Pancreas (tissue), 10 donors: ENCODE results near the gene ATP5F1D. TPM values are rescaled to one million over a fixed set of nuclear protein-coding genes. Genes with fewer than 3 reads are reported as not detected.

Source experiments
- ATAC-seq, 4 donors: fragments of 200-7000 bp; cut with Tn5 transposase; one replicate each; pipeline versions ENCODE4 v1.8.0 to v1.9.1; 2020; ENCODE audit warnings: mild to moderate bottlenecking in 4 of 4, moderate library complexity in 4 of 4
- DNase-seq, 6 donors: peaks; one replicate each; pipeline ENCODE4 v3.0.0-alpha.2; 2020
- FAIRE-seq: peaks from 2 replicates; lab custom pipeline; 2012; peaks lifted over from hg19 to GRCh38; lab: Jason Lieb, UNC
- H3K27ac ChIP-seq, 4 donors: fragments of 200-600 bp; sonication (generic); 1 replicate in 3 of 4; 2 replicates in 1 of 4; pipeline versions ENCODE4 v1.5.0 to v1.8.0; 2020
- H3K27me3 ChIP-seq, 4 donors: fragments of 200-600 bp; one replicate each; pipeline ENCODE4 v1.8.0; 2021
- H3K36me3 ChIP-seq, 3 donors: fragments of 200-600 bp; sonication (generic) in 1 of 3; one replicate each; pipeline versions ENCODE4 v1.5.0 to v1.8.0; 2020 to 2021
- H3K4me1 ChIP-seq, 3 donors: fragments of 200-600 bp; one replicate each; pipeline ENCODE4 v1.8.0; 2021
- H3K4me3 ChIP-seq, 4 donors: fragments of 200-600 bp; sonication (generic) in 2 of 4; one replicate each; pipeline versions ENCODE4 v1.5.0 to v1.8.0; 2020 to 2021
- H3K9me3 ChIP-seq, 4 donors: fragments of 200-600 bp; one replicate each; pipeline ENCODE4 v1.8.0; 2021
- whole genome bisulfite sequencing, 2 donors: extraction: QIAGEN DNeasy Blood & Tissue Kit; methylation state at CpG; one replicate each; pipeline ENCODE4 v1.1.7; 2013; 5-methylcytosine and 5-hydroxymethylcytosine counted together
- intact Hi-C, 3 donors: fragments of 100-400 bp; cut with DNase I; formaldehyde crosslinking; loops; one replicate each; pipeline versions ENCODE4 v1.11.1 to v1.14.2; 2022
- polyA plus RNA-seq, 2 donors: library from polyadenylated mRNA; stranded (reverse); fragments of 200-250 nt; gene quantifications; one replicate each; pipeline ENCODE4 v1.2.3, GENCODE V29; 2013
- total RNA-seq, 6 donors: library from RNA; stranded (reverse); fragmentation: NEBNext Ultra II Directional in 4 of 6; extraction: Animal tissue kit (Norgen Biotek cat#: 25700) in 4 of 6; gene quantifications; one replicate each; pipeline versions ENCODE4 v1.2.1 to v1.2.4, GENCODE V29; 2021 to 2023
- TF ChIP-seq, protein P1 (sequence below), 4 donors: fragments of 200-600 bp; sonication (generic) in 3 of 4; IDR thresholded peaks; one replicate each; pipeline versions ENCODE4 v1.5.0 to v1.8.0; 2021; ENCODE audit warnings: antibody characterized with exemption in 4 of 4
- donor health status: healthy with polysubstance abuse.
- donor health status: DM: no; HTN: no; CAD: no; lungs with moderate emphysema.
- donor health status: DM: no; HTN: no; CAD: no.
- donor health status: control.
- donor health status: control.
- donor health status: Bipolar disorder and iron deficiency.
- donor health status: DM: yes; HTN: yes; CAD: no.
- donor health status: DM: no; HTN: no; CAD: no.
- donor health status: DM: no; HTN: no; CAD: no.
- donor health status: DM: yes; HTN: yes; CAD: no.

ATP5F1D gene
- total and polyA plus RNA-seq, 8 donors: 97.3 to 515 (median 167) TPM

DNA sequence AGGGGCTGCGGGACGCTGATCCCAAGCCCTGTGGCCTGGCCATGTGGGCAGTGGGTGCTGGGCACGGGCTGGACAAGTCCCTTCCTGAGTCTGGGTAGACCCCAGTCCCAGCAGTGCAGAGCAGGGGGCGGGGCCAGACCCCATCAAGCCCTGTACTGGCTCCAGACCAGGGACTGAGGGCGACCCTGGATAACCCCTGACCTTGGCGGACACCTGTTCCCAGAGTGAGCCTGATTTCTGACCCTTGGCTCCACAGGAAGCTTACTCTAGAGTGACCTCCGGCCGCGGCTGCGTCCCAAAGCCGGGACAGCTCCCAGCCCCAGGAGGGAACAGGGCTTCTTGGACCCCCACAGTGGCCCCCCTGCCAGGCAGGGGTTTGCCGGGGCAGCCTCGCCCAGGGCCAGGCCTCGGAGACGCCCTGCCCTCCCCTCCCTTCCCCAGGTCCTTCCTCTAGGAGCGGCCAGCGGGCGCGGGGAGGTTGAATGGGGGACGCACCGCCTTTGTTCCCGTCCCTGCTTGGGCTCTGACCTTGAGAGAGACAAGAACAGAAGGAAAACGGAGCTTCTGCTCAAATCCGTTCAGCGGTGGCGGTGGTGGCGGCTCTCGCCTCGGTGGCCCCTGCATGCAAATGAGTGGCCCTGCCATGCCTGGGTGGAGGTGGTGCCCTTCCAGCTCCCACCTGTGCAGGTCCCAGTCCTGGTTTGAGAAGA lies 41.8 kb downstream of the ATP5F1D start:
- intact Hi-C loops: no loop called here
- FAIRE-seq: no peak

GRCh38 chr19:1283917-1284292 lies 42.4 kb downstream of the ATP5F1D start:
- Histone ChIP-seq H3K4me3 (no peak overlapping the region), H3K27me3 (peaks cover 0 to 15% (median 3%) of the 10 kb centered on the region in 4 donors), H3K27ac (no peak overlapping the region), H3K36me3 (no peaks in the 10 kb centered on the region), H3K4me1 (no peaks in the 10 kb centered on the region), H3K9me3 (no peaks in the 10 kb centered on the region)
- ATAC-seq (no peak), DNase-seq (peak in 1 of 6 donors; percentile 25), FAIRE-seq (no peak)
- intact Hi-C loops: no loop called here
- WGBS, 2 donors: 73 to 82% methylated on average over 12 of the region's 12 CpGs
- TF ChIP-seq, protein P1, sequence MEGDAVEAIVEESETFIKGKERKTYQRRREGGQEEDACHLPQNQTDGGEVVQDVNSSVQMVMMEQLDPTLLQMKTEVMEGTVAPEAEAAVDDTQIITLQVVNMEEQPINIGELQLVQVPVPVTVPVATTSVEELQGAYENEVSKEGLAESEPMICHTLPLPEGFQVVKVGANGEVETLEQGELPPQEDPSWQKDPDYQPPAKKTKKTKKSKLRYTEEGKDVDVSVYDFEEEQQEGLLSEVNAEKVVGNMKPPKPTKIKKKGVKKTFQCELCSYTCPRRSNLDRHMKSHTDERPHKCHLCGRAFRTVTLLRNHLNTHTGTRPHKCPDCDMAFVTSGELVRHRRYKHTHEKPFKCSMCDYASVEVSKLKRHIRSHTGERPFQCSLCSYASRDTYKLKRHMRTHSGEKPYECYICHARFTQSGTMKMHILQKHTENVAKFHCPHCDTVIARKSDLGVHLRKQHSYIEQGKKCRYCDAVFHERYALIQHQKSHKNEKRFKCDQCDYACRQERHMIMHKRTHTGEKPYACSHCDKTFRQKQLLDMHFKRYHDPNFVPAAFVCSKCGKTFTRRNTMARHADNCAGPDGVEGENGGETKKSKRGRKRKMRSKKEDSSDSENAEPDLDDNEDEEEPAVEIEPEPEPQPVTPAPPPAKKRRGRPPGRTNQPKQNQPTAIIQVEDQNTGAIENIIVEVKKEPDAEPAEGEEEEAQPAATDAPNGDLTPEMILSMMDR (IDR thresholded peaks at IDR 0.05): no peak

More for the DNA sequence above, 41.8 kb downstream of the ATP5F1D start:
- peak in 2 of 6 donors; percentile 48 to 73 for DNase-seq
- ATAC-seq: no peak
- no peaks in the 10 kb centered on the region for H3K9me3 ChIP-seq
- H3K36me3 ChIP-seq: no peaks in the 10 kb centered on the region
- peaks cover 0 to 15% (median 3%) of the 10 kb centered on the region in 4 donors for H3K27me3 ChIP-seq
- no peak overlapping the region for H3K27ac ChIP-seq
- no peak overlapping the region for H3K4me3 ChIP-seq
- WGBS, 2 donors: 61 to 62% methylated on average over 26 to 28 of the region's 29 CpGs
- H3K4me1 ChIP-seq: no peaks in the 10 kb centered on the region
- TF ChIP-seq, protein P1 (IDR thresholded peaks at IDR 0.05): no peak

DNA sequence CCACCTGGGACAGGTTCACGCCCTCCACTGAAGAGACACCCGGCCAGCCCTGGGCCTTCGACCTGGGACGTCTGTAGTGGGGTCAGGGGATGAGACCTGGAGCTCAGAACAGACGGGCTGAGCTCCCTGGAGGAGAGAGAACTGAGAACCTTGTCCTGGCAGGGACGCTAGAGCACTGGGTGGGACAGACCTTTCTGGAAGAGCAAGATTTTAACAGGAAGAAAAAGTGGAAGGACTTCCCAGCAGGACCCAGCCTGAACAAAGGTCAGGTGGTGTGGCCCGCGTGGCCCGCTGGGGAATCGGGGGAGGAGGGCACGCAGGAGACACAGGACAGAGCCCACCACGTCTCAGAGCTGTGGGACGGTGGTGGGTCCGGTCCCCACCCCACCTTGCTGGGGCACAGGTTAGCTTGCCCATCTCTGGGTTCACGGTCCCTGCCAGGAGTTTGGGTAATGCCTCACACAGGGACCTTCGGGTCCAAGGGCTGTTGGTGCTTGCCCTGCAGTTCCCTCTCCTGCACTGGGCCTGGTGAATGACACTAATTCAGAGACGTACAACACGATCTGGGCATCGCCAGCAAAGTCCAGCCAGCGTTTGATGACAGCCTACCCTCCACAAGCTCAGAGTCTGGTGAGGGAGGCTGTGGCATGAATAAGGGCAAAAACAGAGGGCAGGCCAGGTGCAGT lies 42.9 kb downstream of the ATP5F1D start:
- 60 to 68% methylated on average over 20 of the region's 20 CpGs for WGBS, 2 donors
- TF ChIP-seq, protein P1 (IDR thresholded peaks at IDR 0.05): no peak
- DNase-seq: peak in 2 of 6 donors; percentile 16 to 60
- ATAC-seq: peak in 1 of 4 donors; percentile 6
- H3K4me1 ChIP-seq: no peaks in the 10 kb centered on the region
- no peak for FAIRE-seq
- H3K27ac ChIP-seq: no peak overlapping the region
- intact Hi-C loops: no loop called here
- H3K27me3 ChIP-seq: peaks cover 0 to 15% (median 3%) of the 10 kb centered on the region in 4 donors
- H3K36me3 ChIP-seq: no peaks in the 10 kb centered on the region
- H3K4me3 ChIP-seq: no peak overlapping the region
- H3K9me3 ChIP-seq: no peaks in the 10 kb centered on the region

- no peak for ATAC-seq
- peaks cover 0 to 15% (median 3%) of the 10 kb centered on the region in 4 donors for H3K27me3 ChIP-seq
- no peaks in the 10 kb centered on the region for H3K36me3 ChIP-seq
- DNase-seq: peak in 2 of 6 donors; percentile 50 to 76
- H3K4me1 ChIP-seq: no peaks in the 10 kb centered on the region
- no peaks in the 10 kb centered on the region for H3K9me3 ChIP-seq
- intact Hi-C loops: no loop called here
- H3K4me3 ChIP-seq: no peak overlapping the region
- TF ChIP-seq, protein P1 (IDR thresholded peaks at IDR 0.05): no peak
- H3K27ac ChIP-seq: no peak overlapping the region
- no peak for FAIRE-seq
- WGBS, 2 donors: 26 to 36% methylated on average over 37 to 51 of the region's 51 CpGs
Observed at GRCh38 chr19:1284979-1285736, 43.6 kb downstream of the ATP5F1D start.
